NB4 (cell line): Measurements from ENCODE around the gene PTPRD.

Source experiments
- CTCF ChIP-seq: IDR thresholded peaks from one replicate; pipeline ENCODE4 v1.5.1; 2012; ENCODE audit warnings: low read depth, low read length
- MAX ChIP-seq: IDR thresholded peaks from 2 replicates; pipeline ENCODE4 v1.6.1; 2011; ENCODE audit warnings: low read depth, low read length
- MYC ChIP-seq: IDR thresholded peaks from 2 replicates; pipeline ENCODE4 v1.6.1; 2011; ENCODE audit warnings: low read depth, low read length
- POLR2A ChIP-seq: IDR thresholded peaks from 2 replicates; pipeline ENCODE4 v1.6.1; 2011; ENCODE audit warnings: mild to moderate bottlenecking; ENCODE audit not compliant: insufficient read length; ENCODE audit errors: extremely low read depth

- TF ChIP-seq CTCF = no peak
- no peak for TF ChIP-seq POLR2A
- TF ChIP-seq MAX = no peak
- no peak for TF ChIP-seq MYC
Measured at GRCh38 chr9:10255758-10256157, 357.0 kb downstream of the PTPRD start.
